Astrocyte of the cerebellum (primary cell): Measurements from ENCODE around the gene PRX.
"Not testable (repeated sequence)": the region's sequence is repeated elsewhere in the genome, so short reads cannot be mapped to it uniquely, and the experiment has no call there.

Experiments
- DNase-seq: peaks from one replicate; pipeline ENCODE4 v3.0.0-alpha.2; 2011; ENCODE audit warnings: low read depth
- H3K4me3 ChIP-seq: 2 replicates; pipeline ENCODE4 v1.5.1; 2011; ENCODE audit warnings: mild to moderate bottlenecking, low read depth, low read length, moderate library complexity
- CTCF ChIP-seq: IDR thresholded peaks from 2 replicates; pipeline ENCODE4 v1.5.1; 2012; ENCODE audit warnings: low read length, low read depth, moderate library complexity, mild to moderate bottlenecking; ENCODE audit errors: missing control alignments
- in situ Hi-C: cut with HindIII; loops from 2 replicates; pipeline ENCODE4 v1.10.0; 2017; ENCODE audit warnings: low sequenced_read_pairs

Gene PRX

GRCh38 chr19:40415768-40416167, 2.6 kb upstream of the PRX start:
- in situ Hi-C loops: no loop called here
- no peak for DNase-seq
- no peak overlapping the region for H3K4me3 ChIP-seq
- TF ChIP-seq CTCF: no peak

DNA sequence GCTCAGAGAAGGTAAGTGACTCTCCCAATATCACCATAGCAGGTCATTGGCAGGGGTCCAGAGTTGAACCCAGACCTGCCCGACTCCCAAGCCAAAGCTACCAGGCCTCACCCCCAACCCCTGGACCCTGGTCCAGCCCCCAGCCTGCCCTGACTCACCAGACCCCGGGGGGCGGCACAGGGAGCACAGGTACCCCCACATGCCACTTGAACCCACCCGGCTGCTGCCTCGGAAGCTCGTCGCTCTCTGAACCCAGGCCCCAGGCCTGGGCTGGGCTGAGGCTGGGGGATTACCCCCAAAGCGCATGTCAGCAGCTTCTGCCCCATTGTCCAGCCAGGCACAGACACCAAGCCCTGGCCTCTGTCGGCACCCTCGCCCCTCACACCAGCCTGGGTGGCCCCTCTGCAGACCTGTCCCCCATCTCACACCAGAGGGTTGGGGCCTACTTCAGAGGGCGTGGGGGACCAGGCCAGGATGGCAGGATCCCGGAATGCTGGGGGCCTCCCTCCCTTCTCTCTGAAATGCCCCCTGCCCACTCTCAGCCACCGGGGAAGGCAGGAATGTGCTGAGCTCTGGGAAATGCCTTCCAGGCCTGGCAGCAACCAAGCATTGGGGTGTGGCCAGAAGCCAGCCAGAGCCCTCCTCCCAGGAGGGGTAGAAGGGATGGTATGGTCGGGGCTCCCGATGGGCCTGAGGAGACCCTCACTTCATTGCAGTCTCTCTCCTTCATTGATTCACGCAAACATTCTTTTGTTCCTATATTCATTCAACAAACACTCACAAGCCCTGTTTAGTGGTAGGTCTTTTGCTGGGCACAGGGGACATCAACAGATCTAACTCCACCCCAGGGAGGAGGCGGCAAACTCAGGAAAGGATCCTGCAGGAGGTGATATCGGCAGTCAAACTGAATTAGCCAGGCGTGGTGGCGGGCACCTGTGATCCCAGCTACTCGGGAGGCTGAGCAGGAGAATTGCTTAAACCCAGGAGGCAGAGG, 1.7 kb upstream of the PRX start:
- in situ Hi-C loops: no loop called here
- no peak overlapping the region for H3K4me3 ChIP-seq
- DNase-seq: no peak
- no peak for TF ChIP-seq CTCF

- no peak for TF ChIP-seq CTCF
- in situ Hi-C loops: no loop called here
- DNase-seq: no peak
- no peak overlapping the region for H3K4me3 ChIP-seq
These were observed 312 bp downstream of the PRX start for GRCh38 chr19:40412866-40413265.

- DNase-seq: no peak
- in situ Hi-C loops: no loop called here
These were observed 1.1 kb downstream of the PRX start for GRCh38 chr19:40411958-40412499.

DNA sequence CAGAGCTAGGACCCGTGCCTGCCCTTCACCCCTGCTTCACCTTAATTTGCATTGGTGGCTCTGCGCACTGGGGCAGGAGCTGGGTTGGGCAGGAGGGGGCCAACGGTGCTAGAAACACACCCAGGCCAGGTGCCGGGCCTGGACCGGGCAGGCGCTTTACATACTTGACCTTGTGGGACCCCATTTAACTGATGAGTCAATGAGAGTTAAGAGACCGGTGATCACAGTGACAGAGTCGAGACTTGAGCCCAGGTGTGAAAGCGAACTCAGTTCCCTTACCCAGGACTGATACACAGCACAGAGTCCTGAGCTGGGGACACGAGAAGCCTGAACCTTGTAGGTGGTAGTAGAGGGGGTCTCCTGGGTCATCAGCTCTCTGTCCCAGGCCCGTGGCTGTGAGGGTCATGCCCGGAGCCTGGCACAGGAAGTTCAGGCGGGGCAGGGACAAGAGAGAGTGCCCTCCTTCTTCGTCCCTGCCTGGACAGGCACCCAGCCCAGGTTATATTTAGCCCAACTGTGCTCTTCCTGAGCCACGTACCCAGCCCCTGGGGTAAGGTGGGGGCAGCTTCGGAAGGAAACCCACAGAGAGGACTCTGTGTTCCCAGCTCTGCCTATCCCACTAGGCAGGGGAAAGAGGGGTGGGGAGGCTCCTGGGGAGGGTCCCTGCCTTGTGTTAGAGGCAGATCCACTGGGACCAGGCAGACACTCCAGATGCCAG, 1.9 kb downstream of the PRX start:
- no peak overlapping the region for H3K4me3 ChIP-seq
- in situ Hi-C loops: no loop called here
- no peak for TF ChIP-seq CTCF
- no peak for DNase-seq

More at GRCh38 chr19:40411958-40412499, 1.1 kb downstream of the PRX start:
- no peak overlapping the region for H3K4me3 ChIP-seq
- TF ChIP-seq CTCF: no peak

- no peak for TF ChIP-seq CTCF
- in situ Hi-C loops: no loop called here
- no peak for DNase-seq
- H3K4me3 ChIP-seq: no peak overlapping the region
These were observed 3.2 kb downstream of the PRX start for GRCh38 chr19:40410030-40410389.

- DNase-seq, in situ Hi-C loops, H3K4me3 ChIP-seq: not testable (repeated sequence)
These were observed 4.6 kb downstream of the PRX start for GRCh38 chr19:40408598-40408925.
